GM12878 (cell line): ENCODE results near the gene KCNE2. TPM values are rescaled to one million over a fixed set of nuclear protein-coding genes. Genes with fewer than 3 reads are reported as not detected.

Experiments used
- ATAC-seq: fragments of 200-7000 bp; cut with Tn5 transposase; 3 replicates; pipeline ENCODE4 v1.9.1; 2020; ENCODE audit warnings: mild to moderate bottlenecking, moderate library complexity
- BruUV-seq: library from RNA; stranded (reverse); fragments of 400-500 nt; replicated peaks from 2 replicates; lab custom pipeline; 2021; lab: Mats Ljungman, UMichigan
- CTCF ChIA-PET: fragments of 300-600 bp; sonication (Branson Sonifier 250); formaldehyde crosslinking; extraction: SDS; loops from one replicate; lab custom pipeline; 2021; ENCODE audit warnings: inconsistent platforms; lab: Yijun Ruan, JAX
- POLR2A ChIA-PET: fragments of 350-600 bp; formaldehyde crosslinking; extraction: SDS; loops from one replicate; lab custom pipeline; 2021; ENCODE audit warnings: inconsistent platforms; lab: Charles Lee
- RAD21 ChIA-PET: fragments of 300-600 bp; sonication (Branson Sonifier 250); formaldehyde crosslinking; loops from one replicate; lab custom pipeline; 2023; ENCODE audit warnings: antibody characterized with exemption; ENCODE audit not compliant: unreplicated experiment; lab: Charles Lee
- SMC1A ChIA-PET: fragments of 300-600 bp; sonication (Branson Sonifier 250); formaldehyde crosslinking; loops from one replicate; lab custom pipeline; 2023; ENCODE audit not compliant: unreplicated experiment, uncharacterized antibody; lab: Charles Lee
- DNase-seq: peaks from one replicate; pipeline ENCODE4 v3.0.0-alpha.2; 2011; ENCODE audit warnings: low read depth, low spot score
- FAIRE-seq: peaks from 3 replicates; lab custom pipeline; 2011; peaks lifted over from hg19 to GRCh38; lab: Jason Lieb, UNC
- H2AFZ ChIP-seq: 2 replicates; pipeline ENCODE4 v1.6.0; 2011; ENCODE audit warnings: low read depth, low read length, control low read depth; ENCODE audit not compliant: control insufficient read depth
- H3K27ac ChIP-seq: 2 replicates; pipeline ENCODE4 v1.5.1; 2011; ENCODE audit warnings: control low read depth; ENCODE audit not compliant: control insufficient read depth, insufficient read depth
- H3K27me3 ChIP-seq, 2 experiments: replicated peaks in 1 of 2; 2 replicates each; pipeline versions ENCODE4 v1.6.0 to v1.6.1; 2011; ENCODE audit warnings: low read length in 1 of 2; ENCODE audit not compliant: control insufficient read depth in 2 of 2, insufficient read depth in 2 of 2
- H3K36me3 ChIP-seq, 2 experiments: 2 replicates each; pipeline ENCODE4 v1.5.1; 2011; ENCODE audit warnings: low read length in 1 of 2; ENCODE audit not compliant: control insufficient read depth in 2 of 2, insufficient read depth in 2 of 2
- H3K4me1 ChIP-seq: 2 replicates; pipeline ENCODE4 v1.6.1; 2011; ENCODE audit warnings: mild to moderate bottlenecking, low read length, moderate library complexity, mixed read lengths; ENCODE audit not compliant: control insufficient read depth, insufficient read depth
- H3K4me2 ChIP-seq: 2 replicates; pipeline ENCODE4 v1.6.0; 2011; ENCODE audit warnings: control low read depth; ENCODE audit not compliant: control insufficient read depth, insufficient read depth
- H3K4me3 ChIP-seq: fragments of 200-600 bp; sonication (generic); 2 replicates; pipeline ENCODE4 v1.5.1; 2016
- H3K79me2 ChIP-seq: 2 replicates; pipeline ENCODE4 v1.6.0; 2011; ENCODE audit warnings: low read length; ENCODE audit not compliant: control insufficient read depth, insufficient read depth
- H3K9ac ChIP-seq: 2 replicates; pipeline ENCODE4 v1.8.0; 2011; ENCODE audit warnings: low read length, control low read depth, mixed read lengths; ENCODE audit not compliant: control insufficient read depth, insufficient read depth
- H3K9me3 ChIP-seq: replicated peaks from 3 replicates; pipeline ENCODE4 v1.5.1; 2011; ENCODE audit warnings: mild to moderate bottlenecking, low read length; ENCODE audit not compliant: control insufficient read depth, insufficient read depth
- H4K20me1 ChIP-seq: 2 replicates; pipeline ENCODE4 v1.6.0; 2011; ENCODE audit not compliant: control insufficient read depth, insufficient read depth
- CHD4 ChIP-seq: fragments of 200-600 bp; sonication (generic); IDR thresholded peaks from 2 replicates; pipeline ENCODE4 v1.6.1; 2016; ENCODE audit warnings: mild to moderate bottlenecking
- POLR2AphosphoS5 ChIP-seq: IDR thresholded peaks from 2 replicates; pipeline ENCODE4 v1.6.1; 2011; ENCODE audit warnings: mild to moderate bottlenecking, low read length, inconsistent platforms
- RAD21 ChIP-seq: IDR thresholded peaks from 2 replicates; pipeline ENCODE4 v1.6.1; 2011; ENCODE audit warnings: mild to moderate bottlenecking, low read depth, low read length, moderate library complexity; ENCODE audit not compliant: insufficient read depth
- TCF12 ChIP-seq: IDR thresholded peaks from 2 replicates; pipeline ENCODE4 v1.6.1; 2011; ENCODE audit warnings: low read depth, mild to moderate bottlenecking, low read length
- WGBS: methylation state at CpG from one replicate; pipeline ENCODE4 v1.1.6; 2016; ENCODE audit warnings: low lambda C conversion rate; ENCODE audit not compliant: insufficient replicate concordance, insufficient coverage; ENCODE audit errors: missing lambda C conversion rate; 5-methylcytosine and 5-hydroxymethylcytosine counted together
- in situ Hi-C: fragments of 300-500 bp; cut with MboI; formaldehyde crosslinking; loops from 9 replicates; pipeline ENCODE4 v1.14.3; 2018; ENCODE audit warnings: mixed read lengths
- intact Hi-C: fragments of 100-400 bp; cut with micrococcal nuclease; formaldehyde crosslinking; loops from one replicate; pipeline ENCODE4 v1.14.2; 2022; ENCODE audit not compliant: unreplicated experiment
- polyA plus RNA-seq, 11 experiments: library from polyadenylated mRNA; depleted of rRNA in 4 of 11; unstranded in 6 of 11; stranded (reverse) in 5 of 11; fragments of >200 nt; fragmentation: Nextera tagmentation in 4 of 11; fragmentation: Illumina TruSeq in 1 of 11; extraction: Ambion mirVana in 4 of 11; extraction: Trizol in 1 of 11; gene quantifications; 1 replicate in 1 of 11; 2 replicates in 10 of 11; pipeline versions ENCODE4 v1.2.1 to v1.2.3, GENCODE V29; 2011 to 2016; ENCODE audit warnings: inconsistent platforms in 2 of 11, missing spikeins in 2 of 11, low read depth in 1 of 11
- total RNA-seq, 4 experiments: library from RNA; depleted of rRNA in 3 of 4; stranded (reverse); fragments of >200 nt in 3 of 4; fragmentation: Illumina TruSeq in 1 of 4; extraction: Trizol in 1 of 4; gene quantifications; 2 replicates each; pipeline versions ENCODE4 v1.2.1 to v1.2.3, GENCODE V29; 2013 to 2021
- TF ChIP-seq, protein P1 (sequence below): IDR thresholded peaks from 2 replicates; pipeline ENCODE4 v1.6.1; 2011; ENCODE audit warnings: low read depth, low read length, improper control_type of control experiment, borderline replicate concordance
- TF ChIP-seq, protein P2 (sequence below): fragments of 450-650 bp; IDR thresholded peaks from 2 replicates; pipeline ENCODE4 v1.6.1; 2017; ENCODE audit warnings: borderline replicate concordance
- TF ChIP-seq, protein P3 (sequence below): fragments of 450-650 bp; IDR thresholded peaks from 2 replicates; pipeline ENCODE4 v1.6.1; 2017; ENCODE audit warnings: low read depth, mild to moderate bottlenecking, moderate library complexity

The KCNE2 gene
- total and polyA plus RNA-seq, 10 of the 15 experiments (the other 5 are each of a cell fraction or from before 2014, with no cell fraction given), result not detected

DNA sequence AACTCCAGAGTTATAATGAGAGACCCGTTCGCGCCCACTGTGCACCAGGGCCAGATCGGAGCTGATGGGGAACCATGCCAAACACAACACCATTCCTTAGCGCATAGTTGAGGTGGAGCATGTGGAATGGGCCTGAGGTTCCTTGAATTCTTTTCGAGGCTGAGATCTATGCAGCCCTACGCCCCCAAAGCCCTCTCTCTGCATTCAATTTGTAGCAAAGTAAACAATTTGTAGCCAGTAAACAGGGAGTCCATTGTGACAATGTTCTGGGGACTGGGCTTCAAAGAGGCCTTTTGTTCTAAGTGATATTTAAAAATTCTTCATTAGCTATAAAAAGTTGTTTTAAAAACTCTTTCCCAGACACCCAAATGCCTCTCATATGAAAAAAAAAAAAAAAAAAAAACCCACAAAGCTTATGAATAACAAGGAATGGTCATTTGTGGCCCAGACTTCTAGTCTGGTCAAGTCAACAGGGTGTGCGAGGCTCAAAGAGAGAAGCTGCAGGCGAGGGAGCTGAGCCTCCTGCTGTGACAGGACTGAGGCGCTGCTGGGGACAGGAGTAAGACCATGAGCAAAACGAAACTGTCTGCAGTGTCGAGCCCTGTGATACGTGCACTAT lies 30.6 kb upstream of the KCNE2 start (continued):
- TF ChIP-seq RAD21, result no peak
- no peak for TF ChIP-seq CHD4
- TF ChIP-seq, protein P1, sequence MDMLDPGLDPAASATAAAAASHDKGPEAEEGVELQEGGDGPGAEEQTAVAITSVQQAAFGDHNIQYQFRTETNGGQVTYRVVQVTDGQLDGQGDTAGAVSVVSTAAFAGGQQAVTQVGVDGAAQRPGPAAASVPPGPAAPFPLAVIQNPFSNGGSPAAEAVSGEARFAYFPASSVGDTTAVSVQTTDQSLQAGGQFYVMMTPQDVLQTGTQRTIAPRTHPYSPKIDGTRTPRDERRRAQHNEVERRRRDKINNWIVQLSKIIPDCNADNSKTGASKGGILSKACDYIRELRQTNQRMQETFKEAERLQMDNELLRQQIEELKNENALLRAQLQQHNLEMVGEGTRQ, result no peak
- TF ChIP-seq POLR2AphosphoS5, result no peak
- TF ChIP-seq, protein P2, sequence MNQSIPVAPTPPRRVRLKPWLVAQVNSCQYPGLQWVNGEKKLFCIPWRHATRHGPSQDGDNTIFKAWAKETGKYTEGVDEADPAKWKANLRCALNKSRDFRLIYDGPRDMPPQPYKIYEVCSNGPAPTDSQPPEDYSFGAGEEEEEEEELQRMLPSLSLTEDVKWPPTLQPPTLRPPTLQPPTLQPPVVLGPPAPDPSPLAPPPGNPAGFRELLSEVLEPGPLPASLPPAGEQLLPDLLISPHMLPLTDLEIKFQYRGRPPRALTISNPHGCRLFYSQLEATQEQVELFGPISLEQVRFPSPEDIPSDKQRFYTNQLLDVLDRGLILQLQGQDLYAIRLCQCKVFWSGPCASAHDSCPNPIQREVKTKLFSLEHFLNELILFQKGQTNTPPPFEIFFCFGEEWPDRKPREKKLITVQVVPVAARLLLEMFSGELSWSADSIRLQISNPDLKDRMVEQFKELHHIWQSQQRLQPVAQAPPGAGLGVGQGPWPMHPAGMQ, result no peak
- TF ChIP-seq TCF12, result no peak

DNA sequence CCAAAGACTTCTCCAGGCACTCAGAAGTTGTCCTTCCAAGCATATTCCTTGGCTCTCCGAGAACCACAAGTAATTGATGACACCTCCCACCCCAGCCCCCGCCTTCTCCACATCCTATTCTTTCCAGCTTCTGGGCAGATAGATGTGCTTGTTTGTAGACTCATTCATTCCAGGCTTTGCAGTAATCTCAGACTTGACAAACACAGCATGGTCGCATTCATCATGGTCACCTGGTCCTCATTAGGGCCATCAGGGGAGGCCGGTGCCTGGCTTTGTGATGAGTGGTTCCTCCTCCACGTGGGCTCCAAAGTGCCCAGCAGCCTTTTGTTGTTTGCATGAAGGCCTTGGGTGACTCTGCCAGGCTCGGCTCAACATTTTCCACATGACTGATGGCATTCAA lies 28.5 kb upstream of the KCNE2 start:
- no peak overlapping the region for H3K9ac ChIP-seq
- no peak for ATAC-seq
- H3K27me3 ChIP-seq, result no peaks in the 10 kb centered on the region; a peak in 2 of 4 replicates
- no peak overlapping the region for H3K4me2 ChIP-seq
- H3K79me2 ChIP-seq, result no peaks in the 10 kb centered on the region
- WGBS, result 6% methylated on average over 6 of the region's 6 CpGs
- RAD21 ChIA-PET, result no interaction called here
- no peak overlapping the region for H3K4me3 ChIP-seq
- intact Hi-C loops (no loop called here), in situ Hi-C loops (no loop called here)
- no peaks in the 10 kb centered on the region for H3K4me1 ChIP-seq
- no peak for FAIRE-seq
- no peak overlapping the region for H3K27ac ChIP-seq
- no TSS peak for BruUV-seq
- CTCF ChIA-PET, result interaction anchor here (2.4 kb wide), 1 partner anchor 12 kb away, joined by 18 read pairs; no protein-coding TSS in a partner anchor
- POLR2A ChIA-PET, result no interaction called here
- H4K20me1 ChIP-seq, result no peaks in the 10 kb centered on the region
- H3K36me3 ChIP-seq, result no peaks in the 10 kb centered on the region
- DNase-seq, result no peak
- no peak overlapping the region for H2AFZ ChIP-seq
- H3K9me3 ChIP-seq, result no peaks in the 10 kb centered on the region
- SMC1A ChIA-PET, result interaction anchor here (0.8 kb wide), 1 partner anchor 411 kb away, joined by 3 read pairs; no protein-coding TSS in a partner anchor
- TF ChIP-seq, protein P3, sequence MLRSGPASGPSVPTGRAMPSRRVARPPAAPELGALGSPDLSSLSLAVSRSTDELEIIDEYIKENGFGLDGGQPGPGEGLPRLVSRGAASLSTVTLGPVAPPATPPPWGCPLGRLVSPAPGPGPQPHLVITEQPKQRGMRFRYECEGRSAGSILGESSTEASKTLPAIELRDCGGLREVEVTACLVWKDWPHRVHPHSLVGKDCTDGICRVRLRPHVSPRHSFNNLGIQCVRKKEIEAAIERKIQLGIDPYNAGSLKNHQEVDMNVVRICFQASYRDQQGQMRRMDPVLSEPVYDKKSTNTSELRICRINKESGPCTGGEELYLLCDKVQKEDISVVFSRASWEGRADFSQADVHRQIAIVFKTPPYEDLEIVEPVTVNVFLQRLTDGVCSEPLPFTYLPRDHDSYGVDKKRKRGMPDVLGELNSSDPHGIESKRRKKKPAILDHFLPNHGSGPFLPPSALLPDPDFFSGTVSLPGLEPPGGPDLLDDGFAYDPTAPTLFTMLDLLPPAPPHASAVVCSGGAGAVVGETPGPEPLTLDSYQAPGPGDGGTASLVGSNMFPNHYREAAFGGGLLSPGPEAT, result no peak
